ENCODE measurements around the gene GAN.
A peak's percentile ranks its signal among the peaks of the same experiment; 100 is the strongest.
"Not testable (repeated sequence)": the region's sequence is repeated elsewhere in the genome, so short reads cannot be mapped to it uniquely, and the experiment has no call there.

GAN gene

DNA sequence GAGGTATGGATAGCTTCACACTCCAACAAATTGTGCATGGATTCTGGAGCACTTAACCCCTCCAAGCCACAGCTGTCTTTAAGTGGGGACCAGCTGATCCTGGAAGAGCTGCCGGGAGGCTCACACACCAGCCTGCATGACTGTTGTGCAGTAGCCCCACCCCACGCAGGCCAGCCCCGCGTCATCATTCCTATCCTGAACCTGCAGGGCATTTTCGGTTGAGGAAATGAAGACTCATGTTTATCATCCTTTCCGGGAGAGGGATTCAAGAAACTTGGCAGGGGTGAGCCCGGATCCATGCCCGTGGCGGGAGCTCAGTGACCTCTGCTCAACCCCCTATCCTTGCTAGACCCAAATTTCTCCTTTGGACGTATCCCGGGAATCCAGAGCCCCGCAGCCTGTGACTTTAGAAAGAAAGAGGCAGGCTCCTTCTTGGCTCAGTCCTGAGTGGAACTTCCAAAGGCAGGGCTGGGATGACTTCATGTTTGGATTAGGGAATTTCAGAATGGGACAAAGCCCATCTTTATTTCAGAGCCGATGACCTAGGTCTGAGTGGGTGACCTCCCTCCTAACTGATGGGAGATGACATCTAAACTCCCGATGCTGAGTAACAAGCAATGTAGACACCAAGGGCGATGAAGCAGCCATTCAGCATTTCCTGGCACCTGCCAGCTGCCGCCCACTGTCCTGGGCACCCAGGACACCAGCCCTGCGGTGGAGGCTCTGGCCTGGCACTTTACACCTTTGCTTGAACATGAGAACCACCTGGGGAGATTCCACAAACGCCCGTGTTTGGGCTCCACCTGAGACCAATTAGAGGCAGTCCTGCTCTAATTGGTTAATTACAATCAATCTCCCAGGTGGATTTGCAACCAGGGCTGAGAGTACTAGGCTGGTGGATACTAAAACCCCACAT lies 86.5 kb downstream of the GAN start:
- DNase-seq, result peak in 1 of 2 experiments; percentile 5

DNA sequence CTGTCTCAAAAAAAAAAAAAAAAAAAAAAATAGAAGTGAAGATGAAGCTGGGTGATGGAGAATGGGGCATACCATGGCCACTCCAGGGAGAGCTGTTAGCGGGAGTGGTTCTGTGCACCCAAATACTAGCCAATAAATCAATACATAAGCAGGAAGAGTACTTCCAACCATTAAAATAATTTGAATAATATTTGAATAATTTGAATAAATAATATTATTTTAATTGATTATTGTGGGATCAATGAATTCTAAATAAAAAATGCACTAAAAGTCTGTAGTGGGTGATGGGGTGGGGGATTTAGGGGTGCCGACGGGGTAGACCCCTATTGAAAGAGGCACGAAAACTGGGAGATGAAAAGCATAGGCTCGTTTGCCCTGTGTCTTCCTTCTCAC lies 88.4 kb downstream of the GAN start:
- no peak for DNase-seq

DNA sequence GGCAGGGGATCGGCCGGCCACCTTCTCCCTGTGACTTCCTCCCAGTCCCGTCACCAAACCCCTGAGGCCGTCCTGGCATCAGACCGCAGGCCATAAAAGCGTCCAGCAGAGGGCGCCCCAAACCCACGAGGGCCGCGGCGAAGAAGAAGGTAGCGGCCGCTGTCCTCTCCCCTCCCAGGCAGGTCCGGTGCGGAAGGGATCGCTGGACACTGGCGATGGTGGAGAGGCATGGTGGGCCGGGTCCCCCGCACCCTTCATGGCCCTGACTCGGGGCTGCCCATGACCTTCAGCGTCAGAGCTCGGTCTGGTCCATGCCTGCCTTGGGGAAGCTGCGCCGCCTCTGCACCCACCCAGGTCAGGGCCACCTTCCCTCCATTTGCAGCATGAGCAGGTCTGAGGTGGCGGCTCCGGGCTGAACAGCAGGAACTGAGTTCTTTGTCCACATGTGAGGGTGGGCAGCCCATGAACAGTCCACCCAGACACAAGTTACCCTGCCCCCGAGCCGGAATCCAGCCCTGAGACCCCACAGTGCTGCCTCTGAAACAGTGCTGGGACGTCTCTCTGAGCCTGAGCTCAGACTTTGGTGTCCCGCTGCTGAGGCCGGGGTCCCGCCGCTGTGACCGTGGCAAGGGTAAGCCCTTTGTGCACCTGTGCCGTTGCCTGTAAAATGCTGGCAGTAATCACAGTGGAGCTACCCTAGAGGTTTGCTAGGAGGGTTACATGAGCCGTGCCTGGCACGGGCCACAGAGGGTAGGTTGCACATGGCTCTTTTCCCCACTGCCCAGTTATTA lies 89.0 kb downstream of the GAN start:
- DNase-seq, result peak; percentile 67 to 90

DNA sequence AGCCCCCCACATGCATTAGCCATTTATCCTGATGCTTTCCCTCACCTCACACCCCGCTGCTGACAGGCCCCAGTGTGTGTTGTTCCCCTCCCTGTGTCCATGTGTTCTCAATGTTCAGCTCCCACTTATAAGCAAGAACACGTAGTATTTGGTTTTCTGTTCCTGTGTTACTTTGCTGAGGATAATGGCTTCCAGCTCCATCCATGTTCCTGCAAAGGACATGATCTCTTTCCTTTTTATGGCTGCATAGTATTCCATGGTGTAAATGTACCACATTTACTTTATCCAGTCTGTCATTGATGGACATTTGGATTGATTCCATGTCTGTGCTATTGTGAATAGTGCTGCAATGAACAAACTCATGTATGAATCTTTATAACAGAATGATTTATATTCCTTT lies 90.2 kb downstream of the GAN start:
- DNase-seq, result not testable (repeated sequence)

DNA sequence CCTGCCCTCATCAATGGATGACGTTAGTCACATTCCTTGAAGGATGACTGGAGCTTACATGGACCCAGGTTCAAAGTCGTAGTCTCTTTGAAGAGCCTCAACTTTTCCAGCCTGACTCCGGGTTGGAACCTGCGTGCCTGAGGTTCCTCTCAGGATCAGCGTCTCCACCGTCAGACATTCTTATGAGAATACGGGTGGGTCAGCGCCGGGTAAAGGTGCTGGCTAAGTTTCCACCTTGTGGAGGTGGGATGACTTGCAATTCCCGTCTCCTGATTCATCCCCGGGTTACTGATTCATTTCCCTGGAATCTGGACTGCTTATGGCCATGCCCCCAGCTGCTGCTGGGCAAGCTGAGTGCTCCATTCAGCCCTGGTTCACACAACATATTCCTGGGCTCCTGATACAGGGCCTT lies 90.9 kb downstream of the GAN start:
- no peak for DNase-seq

DNA sequence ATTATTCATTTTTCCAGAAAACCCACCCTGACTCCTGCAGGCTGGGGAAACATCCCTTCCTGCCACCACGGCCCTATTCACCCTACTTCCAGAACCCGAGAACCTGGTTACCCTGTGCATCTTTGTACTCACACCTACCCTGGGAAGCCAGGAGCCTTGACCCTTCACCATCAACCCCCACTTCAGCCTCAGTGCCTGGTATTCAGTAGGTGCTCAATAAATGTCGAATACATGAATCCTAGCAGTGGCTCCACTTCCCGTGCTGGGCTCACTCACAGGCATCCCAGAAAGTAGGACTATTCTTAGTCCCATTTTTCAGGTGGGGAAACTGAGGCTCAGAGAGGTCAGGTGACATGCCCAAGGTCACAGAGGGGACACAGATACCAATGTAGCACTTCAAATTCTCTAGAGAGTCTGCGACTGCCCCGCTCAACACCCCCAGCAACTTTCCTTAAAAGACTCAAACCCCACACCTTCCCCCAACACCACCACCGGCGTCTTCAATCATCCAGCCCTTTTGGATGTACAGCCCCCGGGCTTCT lies 93.7 kb downstream of the GAN start:
- DNase-seq, result no peak

DNA sequence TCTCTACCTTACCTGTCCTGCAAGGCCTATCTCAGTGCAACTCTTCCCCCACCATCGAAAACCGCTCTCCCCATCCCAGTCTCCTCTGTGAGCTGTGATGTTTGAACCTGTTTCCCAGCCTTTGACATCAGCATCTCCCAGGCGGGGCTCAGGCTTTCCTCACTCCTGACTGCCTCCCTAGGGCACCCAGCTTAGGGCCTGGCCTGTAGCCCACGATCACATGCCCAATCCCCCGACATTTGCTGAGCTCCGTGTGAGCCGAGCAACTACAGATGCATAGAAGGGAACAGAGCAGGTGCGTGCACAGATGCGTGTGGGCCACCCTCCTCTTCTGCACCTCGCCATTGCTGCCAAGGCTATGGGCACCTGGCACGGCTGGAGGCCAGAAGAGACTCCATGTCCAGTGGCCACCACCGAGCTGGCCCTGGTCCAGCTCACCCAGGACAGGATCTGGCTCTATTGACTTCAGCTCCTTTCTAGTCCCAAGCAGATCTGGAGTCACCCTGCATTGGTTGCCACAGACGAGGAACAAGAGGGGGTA lies 94.3 kb downstream of the GAN start:
- no peak for DNase-seq

DNA sequence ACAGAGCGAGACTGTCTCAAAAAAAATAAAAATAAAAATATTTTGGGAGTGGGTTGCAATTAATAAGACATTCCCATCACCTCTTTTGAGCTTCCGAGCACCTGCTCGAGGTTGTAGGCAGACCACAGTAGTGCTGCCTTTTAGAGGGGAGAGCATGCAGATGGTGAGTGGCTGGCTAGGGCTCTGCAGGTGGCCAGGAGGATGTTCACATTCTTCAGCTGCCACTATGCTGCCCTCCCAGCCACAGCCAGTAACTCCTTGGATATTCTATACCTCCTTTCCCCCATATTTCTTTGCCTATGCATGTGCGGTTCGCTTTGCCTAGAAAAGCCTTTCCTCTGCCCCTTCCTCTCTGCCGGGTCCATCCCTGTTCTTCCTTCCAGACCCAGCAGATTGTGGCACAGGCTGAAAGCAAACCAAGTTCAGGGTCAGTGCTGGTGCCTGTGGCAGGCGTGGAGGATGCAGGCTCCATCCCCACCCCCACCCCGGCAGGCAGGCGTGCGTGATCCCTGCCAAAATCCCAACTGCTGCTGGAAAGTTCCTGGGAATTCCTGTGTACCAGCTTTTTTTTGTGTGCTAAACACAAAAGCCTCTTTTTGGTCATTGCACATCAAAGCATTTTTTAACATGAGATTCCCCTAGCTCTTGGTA lies 96.0 kb downstream of the GAN start:
- DNase-seq, result no peak

DNA sequence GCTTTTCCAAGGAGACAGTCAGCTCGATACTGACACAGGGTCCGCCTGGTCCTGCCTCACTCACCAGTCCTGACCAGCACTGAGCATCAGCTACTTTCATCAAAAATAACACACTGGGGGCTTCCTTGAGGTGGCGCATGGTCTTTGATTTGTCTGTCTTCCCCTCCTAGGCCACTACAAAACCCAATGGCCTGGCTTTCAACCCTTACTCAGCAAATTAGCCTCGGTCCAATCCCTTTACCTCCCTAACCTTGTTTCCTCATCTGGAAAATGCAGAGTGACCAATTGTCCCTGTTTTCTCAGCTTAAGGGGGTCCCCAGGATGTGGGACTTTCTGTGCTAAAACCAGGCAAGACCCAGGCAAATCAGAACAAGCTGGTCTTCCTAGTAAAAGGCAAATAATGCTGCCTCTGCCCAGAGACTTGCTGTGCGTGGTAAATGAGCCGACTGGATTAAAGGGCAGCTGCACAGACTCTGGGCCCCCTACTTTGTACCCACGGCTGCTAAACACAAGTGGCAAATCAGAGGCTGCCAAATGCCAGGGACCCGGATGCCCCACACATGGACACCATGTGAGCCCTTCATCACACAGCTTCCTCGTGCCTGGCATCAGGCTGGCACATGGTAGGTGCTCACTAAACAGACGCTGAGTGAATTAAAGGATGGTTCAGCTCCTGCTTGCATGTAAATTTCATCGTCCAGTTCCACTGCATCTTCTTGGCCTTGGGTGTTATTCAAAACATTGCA lies 98.7 kb downstream of the GAN start:
- peak in 1 of 2 experiments; percentile 13 for DNase-seq

DNA sequence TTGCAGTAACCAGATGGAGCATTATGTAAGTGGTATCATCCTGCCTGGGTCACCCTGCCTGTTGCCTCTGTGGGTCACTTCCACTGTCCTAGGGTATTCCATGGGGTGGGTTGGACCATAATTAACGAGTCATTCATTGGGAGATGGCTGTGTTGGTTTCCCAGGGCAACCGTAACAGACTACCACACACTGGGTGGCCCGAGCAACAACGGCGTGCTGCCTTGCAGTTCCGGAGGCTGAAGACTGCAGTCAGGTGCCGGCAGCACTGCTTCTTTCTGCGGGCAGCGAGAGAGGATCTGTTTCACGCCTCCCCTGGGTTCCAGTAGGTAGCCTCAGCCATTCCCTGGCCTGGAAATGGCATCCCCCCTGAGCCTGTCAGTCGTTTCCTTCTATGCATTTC lies 101.0 kb downstream of the GAN start:
- peak in 1 of 2 experiments; percentile 27 for DNase-seq

DNA sequence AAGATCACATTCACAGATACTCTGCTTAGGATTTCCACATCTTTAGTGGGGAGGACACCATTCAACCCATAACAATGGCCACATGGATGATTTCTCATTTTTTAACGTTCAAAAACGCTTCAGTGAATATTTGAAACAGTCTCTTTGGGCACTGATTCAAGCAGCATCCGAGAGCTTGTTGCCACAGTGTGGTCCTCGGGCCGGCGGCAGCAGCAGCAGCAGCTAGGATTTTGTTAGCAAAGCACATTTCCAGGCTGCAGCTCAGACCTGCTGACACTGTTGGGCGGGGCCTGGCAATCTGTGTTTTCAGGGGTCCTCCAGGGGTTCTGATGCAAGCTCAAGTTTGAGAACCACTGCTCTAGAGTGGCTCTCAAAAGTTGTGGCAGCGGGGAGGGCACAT lies 102.0 kb downstream of the GAN start:
- DNase-seq, result no peak

DNA sequence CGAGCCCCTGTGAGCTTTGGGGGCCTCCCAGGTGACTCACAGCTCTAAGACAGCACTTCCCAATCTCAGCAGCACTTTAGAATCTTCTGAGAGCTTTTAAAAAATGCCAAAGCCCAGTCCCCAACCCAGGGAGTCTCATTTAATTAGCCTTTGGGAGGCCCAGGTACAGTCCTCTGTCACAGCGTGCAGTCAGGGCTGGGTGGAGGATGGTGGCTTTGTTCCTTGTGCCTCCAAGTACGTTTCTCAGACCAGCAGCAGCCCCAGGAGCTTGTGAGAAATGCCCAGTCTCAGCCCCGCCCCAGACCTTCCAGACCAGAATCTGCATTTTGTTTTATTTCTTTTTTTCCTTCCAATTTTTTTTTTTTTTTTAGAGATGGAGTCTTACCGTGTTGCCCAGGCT lies 102.4 kb downstream of the GAN start:
- no peak for DNase-seq

DNA sequence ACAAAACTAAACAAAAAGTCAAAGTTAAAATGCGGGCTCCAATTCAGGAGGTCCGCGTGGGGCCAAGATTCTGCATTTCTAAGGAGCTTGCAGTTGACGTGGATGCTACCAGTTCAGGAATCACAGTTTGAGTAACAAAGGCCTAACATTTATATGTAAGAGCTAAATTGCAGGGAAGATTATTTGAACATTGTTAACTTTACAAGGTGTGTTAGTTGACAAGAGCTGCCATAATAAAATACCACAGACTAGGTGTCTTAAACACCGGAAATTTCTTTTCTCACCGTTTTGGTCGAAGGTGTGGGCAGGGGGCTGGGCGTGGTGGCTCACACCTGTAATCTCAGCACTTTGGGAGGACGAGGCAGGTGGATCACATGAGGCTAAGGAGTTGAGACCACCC lies 105.0 kb downstream of the GAN start:
- DNase-seq, result no peak

DNA sequence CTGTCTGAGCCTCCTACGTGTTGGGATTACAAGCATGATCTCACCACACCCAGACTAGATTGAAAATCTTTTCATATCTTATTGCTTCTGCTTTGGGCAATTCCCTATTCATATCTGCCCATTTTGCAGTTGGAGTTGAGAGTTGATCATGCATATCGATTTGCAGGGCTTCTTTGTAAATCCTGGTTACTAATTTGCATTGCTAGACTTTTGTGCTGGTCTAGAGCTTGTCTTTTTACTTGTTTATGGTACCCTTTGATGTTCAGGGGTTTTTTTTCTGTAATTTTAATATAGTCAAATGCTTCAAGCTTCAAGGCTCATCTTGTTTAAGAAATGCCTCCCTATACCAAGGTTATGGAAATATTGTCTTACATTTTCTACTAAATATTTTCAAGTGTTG lies 106.4 kb downstream of the GAN start:
- DNase-seq, result peak; percentile 29 to 62

DNA sequence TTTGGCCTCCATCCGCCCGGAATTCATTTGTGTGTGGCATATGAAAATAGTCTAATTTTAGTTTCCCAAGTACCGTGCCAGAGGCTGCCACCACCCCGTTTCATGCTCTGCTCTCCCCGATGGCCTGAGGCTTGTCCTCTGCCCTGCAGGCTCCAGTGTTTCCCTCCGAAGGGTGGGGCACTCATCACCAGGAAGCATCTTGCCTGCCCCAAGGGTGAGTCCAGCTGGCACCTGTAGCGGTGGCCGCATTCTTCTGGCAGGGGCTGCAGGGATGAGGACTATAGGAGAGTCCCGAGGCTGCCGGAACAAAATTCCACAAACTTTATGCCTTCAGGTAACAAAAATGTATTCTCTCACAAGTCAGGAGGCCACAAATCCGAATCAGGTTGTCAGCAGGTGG lies 106.8 kb downstream of the GAN start:
- peak; percentile 19 to 56 for DNase-seq

DNA sequence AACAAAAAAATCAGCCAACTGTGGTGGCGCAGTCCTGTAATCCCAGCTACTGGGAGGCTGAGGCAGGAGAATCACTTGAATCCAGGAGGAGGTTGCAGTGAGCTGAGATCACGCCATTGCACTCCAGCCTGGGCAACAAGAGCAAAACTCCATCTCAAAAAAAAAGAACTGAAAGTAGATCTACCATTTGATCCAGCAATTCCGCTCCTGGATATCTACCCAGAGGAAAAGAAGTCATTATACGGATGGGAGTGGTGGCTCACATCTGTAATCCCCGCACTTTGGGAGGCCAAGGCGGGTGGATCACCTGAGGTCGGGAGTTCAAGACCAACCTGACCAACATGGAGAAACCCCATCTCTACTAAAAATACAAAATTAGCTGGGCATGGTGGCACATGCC lies 107.4 kb downstream of the GAN start:
- not testable (repeated sequence) for DNase-seq

DNA sequence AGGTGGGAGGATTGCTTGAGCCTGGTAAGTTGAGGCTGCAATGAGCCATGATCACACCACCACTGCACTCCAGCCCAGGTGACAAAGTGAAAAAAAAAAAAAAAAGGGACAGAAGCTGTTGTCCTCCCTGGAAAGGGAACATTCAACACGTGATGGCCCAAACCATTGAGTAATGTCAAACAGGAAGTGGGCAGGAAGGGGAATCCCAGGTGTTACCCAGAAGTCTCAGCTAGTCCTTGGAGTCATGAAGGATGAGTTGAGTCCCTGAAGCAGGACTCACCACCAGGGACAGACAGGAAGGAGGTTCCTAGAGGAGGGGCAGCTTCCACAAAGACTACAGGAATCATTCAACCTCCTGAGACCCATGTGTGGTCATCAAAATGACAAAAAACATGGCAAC lies 110.0 kb downstream of the GAN start:
- no peak for DNase-seq

DNA sequence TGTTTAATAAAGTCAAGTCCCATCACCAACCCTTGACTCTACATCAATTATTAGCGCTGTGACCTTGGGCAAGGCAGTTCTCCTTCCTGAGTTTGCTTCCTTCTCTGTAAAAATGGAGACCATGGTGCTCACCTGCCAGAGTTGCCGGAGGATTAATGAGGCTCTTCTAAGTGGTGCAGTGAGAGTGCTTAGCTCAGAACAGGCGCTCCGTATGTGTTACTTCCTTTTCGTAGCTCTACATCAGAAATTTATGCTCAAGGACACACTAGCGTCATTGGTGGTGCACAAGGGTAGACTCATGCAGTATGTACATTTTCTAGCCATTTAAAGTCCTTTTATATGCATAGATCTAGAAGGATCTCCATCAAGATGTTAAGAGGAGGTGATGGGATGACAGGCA lies 112.5 kb downstream of the GAN start:
- no peak for DNase-seq

DNA sequence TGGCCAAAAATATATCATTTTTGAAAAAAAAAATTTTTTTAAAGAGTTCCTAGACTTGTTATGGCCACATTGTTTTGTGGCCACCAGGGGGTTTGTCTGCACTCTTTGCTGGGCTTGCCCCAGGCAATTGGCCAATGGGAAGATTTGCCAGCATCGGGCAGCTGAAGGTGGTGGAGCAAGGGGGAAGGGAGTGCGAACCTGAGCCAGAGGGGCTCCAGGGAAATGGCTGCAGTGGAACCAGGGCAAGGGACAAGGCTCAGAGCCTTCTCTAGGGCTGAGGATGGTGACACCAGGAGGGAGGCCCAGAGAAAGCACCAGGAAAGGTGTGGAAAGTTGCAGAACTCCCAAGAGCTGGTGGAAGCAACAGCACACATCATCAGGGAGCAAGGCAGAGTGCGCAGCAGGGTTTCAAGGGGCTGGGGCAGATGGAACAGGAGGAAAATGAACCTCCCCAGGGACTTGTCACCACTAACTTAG lies 114.3 kb downstream of the GAN start:
- peak in 1 of 2 experiments; percentile 17 for DNase-seq

DNA sequence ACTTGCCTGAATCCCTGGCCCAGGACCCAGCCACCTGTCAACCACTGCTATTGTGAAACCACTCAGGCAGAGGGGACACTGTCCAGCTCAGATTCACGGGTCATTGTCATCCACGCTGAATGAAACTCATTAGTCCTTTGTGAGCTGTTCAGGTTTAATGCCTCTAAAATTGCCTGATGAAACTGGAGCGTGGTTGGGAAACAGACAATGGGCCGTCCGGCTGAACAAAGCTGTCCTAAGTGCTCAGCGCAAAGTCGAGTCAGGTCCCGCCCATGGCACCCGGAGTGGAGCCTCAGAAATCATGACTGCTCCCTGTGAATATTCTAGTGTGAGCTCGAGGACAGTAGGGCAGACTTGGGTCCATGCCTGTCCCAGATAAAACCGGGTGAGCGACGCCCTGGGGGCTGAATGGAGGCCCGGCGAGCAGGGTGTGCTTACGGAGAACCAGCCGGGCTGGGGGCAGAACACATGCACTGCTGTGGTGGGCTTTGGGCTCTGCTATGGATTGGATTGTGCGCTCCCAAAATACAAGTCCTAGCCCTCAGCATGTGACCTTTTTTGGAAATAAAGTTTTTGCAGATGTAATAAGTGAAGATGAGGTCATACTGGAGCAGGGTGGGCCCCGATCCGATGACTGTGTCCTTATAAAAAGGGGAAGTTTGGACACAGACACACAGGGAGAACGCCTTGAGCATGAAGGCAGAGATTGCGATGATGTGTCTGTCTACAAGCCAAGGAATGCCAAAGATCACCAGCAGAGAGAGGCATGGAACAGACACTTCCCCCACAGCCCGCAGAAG lies 117.0 kb downstream of the GAN start:
- no peak for DNase-seq

DNA sequence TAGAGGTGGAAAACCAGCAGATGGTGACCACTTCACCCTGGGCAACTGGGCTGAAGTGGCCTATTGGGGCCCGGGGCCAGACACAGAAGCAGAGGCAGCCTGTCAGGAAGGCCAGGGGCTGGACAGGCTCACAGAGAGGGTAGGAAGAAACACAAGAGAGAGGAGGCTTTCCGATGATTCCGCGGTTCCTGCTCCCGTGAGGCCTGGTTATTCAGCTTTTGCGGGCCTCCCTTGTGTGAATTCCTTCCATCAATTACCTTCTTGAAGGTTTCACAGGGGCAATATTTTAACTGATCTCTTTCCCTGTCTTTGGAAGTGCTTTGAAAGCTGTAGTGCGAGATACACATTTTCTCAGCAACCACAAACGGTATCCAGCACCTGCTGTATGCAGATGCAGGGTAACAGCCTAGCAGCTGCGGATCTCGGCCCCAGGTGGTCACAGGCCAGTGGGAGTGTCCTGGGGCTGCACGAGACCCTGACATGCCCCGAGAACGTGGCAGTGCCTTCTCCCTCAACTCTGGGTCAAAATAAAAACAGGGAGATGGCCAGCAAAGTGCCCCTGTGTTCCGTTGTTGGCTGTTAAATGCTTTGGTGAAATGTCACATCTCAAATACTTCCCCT lies 118.3 kb downstream of the GAN start:
- DNase-seq, result peak; percentile 75 to 89
